Body of pancreas (tissue), 4 donors: ENCODE data around the gene VAV1. TPM values are rescaled to one million over a fixed set of nuclear protein-coding genes. Genes with fewer than 3 reads are reported as not detected.

Source experiments
- ATAC-seq: fragments of 150-250 bp; one replicate; pipeline ENCODE4 v1.9.1; 2016
- DNase-seq, 4 donors: peaks; one replicate each; pipeline ENCODE4 v3.0.0-alpha.2; 2019
- H3K27ac ChIP-seq, 4 donors: fragments of 200-600 bp; sonication (generic); 1 replicate in 3 of 4; 2 replicates in 1 of 4; pipeline versions ENCODE4 v1.5.1 to v1.6.1; 2016 to 2019; ENCODE audit warnings: mild to moderate bottlenecking in 1 of 4, mixed read lengths in 1 of 4, moderate library complexity in 1 of 4
- H3K27me3 ChIP-seq, 2 donors: fragments of 200-600 bp; sonication (generic); one replicate each; pipeline ENCODE4 v1.6.0; 2016; ENCODE audit warnings: mild to moderate bottlenecking in 1 of 2
- H3K36me3 ChIP-seq, 2 donors: fragments of 200-600 bp; sonication (generic); replicated peaks in 1 of 2; 2 replicates each; pipeline ENCODE4 v1.5.1; 2016; ENCODE audit warnings: low read depth in 2 of 2; ENCODE audit not compliant: insufficient read depth in 1 of 2
- H3K4me1 ChIP-seq: fragments of 200-600 bp; sonication (generic); one replicate; pipeline ENCODE4 v1.6.0; 2016
- H3K4me3 ChIP-seq, 2 donors: fragments of 200-600 bp; sonication (generic); 1 replicate in 1 of 2; 2 replicates in 1 of 2; pipeline ENCODE4 v1.5.1; 2016 to 2019
- H3K9me3 ChIP-seq, 3 donors: fragments of 200-600 bp; sonication (generic); 1 replicate in 2 of 3; 2 replicates in 1 of 3; pipeline ENCODE4 v1.5.1; 2016
- POLR2A ChIP-seq, 3 donors: fragments of 450-650 bp; IDR thresholded peaks; one replicate each; pipeline ENCODE4 v1.6.1; 2016; ENCODE audit warnings: antibody characterized with exemption in 3 of 3, mild to moderate bottlenecking in 2 of 3
- WGBS, 2 donors: methylation state at CpG; one replicate each; pipeline ENCODE4 v1.1.5; 2017; 5-methylcytosine and 5-hydroxymethylcytosine counted together
- intact Hi-C: fragments of 100-400 bp; cut with DNase I; formaldehyde crosslinking; loops from one replicate; pipeline ENCODE4 v1.15.1; 2023
- total RNA-seq, 2 donors: library from RNA; depleted of rRNA; stranded (reverse); fragments of >200 nt; gene quantifications; one replicate each; pipeline ENCODE4 v1.1.0, GENCODE V29; 2016
- TF ChIP-seq, protein P1 (sequence below), 7 experiments: fragments of 450-650 bp in 4 of 7; fragments of 200-600 bp in 3 of 7; sonication (generic) in 3 of 7; IDR thresholded peaks; one replicate each; pipeline ENCODE4 v1.5.1; 2016 to 2019; ENCODE audit warnings: antibody characterized with exemption in 7 of 7

The VAV1 gene
- total RNA-seq, 2 donors from 2014 or later: 1.3 to 5.6 TPM

DNA sequence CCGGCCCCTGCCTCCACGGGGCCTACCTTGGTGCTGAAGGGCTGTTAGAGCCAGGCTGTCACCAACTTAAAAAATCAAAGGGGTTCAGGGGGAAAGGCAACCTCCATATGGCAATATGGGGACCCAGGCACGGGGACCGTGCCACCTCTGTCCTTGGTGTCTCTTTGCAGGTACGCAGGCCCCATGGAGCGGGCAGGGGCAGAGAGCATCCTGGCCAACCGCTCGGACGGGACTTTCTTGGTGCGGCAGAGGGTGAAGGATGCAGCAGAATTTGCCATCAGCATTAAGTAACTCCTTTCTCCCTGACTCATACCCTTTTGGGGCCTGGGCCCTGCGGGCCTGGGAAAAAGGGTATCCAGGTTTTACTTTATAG, 75.3 kb downstream of the VAV1 start:
- no peak for DNase-seq
- 86 to 90% methylated on average over 9 to 11 of the region's 11 CpGs for WGBS, 2 donors

DNA sequence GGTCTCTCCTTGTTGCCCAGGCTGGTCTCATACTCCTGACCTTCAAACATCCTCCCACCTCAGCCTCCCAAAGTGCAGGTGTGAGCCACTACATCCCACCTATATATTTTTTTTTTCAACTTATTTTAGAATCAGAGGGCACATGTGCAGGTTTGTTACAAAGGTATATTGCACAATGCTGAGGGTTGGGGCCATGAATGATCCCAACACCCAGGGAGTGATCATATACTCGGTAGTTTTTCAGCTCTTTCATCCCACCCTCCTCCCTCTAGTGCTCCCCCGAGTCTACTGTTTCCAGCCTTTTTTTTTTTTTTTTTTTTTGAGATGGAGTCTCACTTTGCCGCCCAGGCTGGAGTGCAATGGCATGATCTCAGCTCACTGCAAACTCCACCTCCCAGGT, 76.5 kb downstream of the VAV1 start:
- no peaks in the 10 kb centered on the region for H3K4me1 ChIP-seq
- TF ChIP-seq, protein P1, sequence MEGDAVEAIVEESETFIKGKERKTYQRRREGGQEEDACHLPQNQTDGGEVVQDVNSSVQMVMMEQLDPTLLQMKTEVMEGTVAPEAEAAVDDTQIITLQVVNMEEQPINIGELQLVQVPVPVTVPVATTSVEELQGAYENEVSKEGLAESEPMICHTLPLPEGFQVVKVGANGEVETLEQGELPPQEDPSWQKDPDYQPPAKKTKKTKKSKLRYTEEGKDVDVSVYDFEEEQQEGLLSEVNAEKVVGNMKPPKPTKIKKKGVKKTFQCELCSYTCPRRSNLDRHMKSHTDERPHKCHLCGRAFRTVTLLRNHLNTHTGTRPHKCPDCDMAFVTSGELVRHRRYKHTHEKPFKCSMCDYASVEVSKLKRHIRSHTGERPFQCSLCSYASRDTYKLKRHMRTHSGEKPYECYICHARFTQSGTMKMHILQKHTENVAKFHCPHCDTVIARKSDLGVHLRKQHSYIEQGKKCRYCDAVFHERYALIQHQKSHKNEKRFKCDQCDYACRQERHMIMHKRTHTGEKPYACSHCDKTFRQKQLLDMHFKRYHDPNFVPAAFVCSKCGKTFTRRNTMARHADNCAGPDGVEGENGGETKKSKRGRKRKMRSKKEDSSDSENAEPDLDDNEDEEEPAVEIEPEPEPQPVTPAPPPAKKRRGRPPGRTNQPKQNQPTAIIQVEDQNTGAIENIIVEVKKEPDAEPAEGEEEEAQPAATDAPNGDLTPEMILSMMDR (IDR thresholded peaks at IDR 0.05): no peak
- TF ChIP-seq POLR2A (IDR thresholded peaks at IDR 0.05): no peak
- no peaks in the 10 kb centered on the region for H3K9me3 ChIP-seq
- no peak for ATAC-seq
- 49 to 66% methylated on average over 3 of the region's 3 CpGs for WGBS, 2 donors
- intact Hi-C loops: no loop called here
- no peak overlapping the region for H3K27ac ChIP-seq
- no peak for DNase-seq
- H3K36me3 ChIP-seq: no peaks in the 10 kb centered on the region
- H3K4me3 ChIP-seq: no peak overlapping the region
- H3K27me3 ChIP-seq: no peaks in the 10 kb centered on the region

More for the DNA sequence above, 75.3 kb downstream of the VAV1 start:
- TF ChIP-seq, protein P1 (IDR thresholded peaks at IDR 0.05): no peak
- TF ChIP-seq POLR2A (IDR thresholded peaks at IDR 0.05): no peak
- H3K27me3 ChIP-seq: no peaks in the 10 kb centered on the region
- ATAC-seq: no peak
- no peak overlapping the region for H3K27ac ChIP-seq
- H3K4me3 ChIP-seq: no peak overlapping the region
- intact Hi-C loops: no loop called here
- H3K36me3 ChIP-seq: no peaks in the 10 kb centered on the region
- no peaks in the 10 kb centered on the region for H3K4me1 ChIP-seq
- no peaks in the 10 kb centered on the region for H3K9me3 ChIP-seq

DNA sequence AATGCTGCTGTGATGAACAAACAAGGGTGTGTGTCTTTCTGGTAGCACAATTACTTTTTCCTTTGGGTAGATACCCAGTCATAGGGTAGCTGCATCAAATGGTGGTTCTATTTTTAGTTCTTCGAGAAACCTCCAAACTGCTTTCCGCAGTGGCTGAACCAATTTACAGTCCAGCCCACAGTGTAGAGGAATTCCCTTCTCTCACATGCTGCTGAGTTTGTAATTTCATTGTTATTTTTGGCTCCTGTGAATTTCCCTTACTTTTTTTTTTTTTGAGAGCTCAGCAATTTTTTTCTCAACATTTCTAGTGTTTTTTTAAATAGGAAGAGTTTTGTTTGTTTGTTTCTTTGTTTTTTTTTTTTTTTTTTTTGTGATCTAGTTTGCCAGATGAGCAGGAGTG, 77.4 kb downstream of the VAV1 start:
- H3K9me3 ChIP-seq: no peaks in the 10 kb centered on the region
- H3K27ac ChIP-seq: no peak overlapping the region
- H3K4me3 ChIP-seq: no peak overlapping the region
- H3K4me1 ChIP-seq: no peaks in the 10 kb centered on the region
- 77 to 90% methylated on average over 2 of the region's 2 CpGs for WGBS, 2 donors
- no peak for ATAC-seq
- H3K27me3 ChIP-seq: no peaks in the 10 kb centered on the region
- TF ChIP-seq POLR2A (IDR thresholded peaks at IDR 0.05): no peak
- no peaks in the 10 kb centered on the region for H3K36me3 ChIP-seq
- no peak for DNase-seq
- intact Hi-C loops: loop anchor here (10.0 kb wide), 1 partner anchor 325 kb away; no protein-coding TSS in a partner anchor

DNA sequence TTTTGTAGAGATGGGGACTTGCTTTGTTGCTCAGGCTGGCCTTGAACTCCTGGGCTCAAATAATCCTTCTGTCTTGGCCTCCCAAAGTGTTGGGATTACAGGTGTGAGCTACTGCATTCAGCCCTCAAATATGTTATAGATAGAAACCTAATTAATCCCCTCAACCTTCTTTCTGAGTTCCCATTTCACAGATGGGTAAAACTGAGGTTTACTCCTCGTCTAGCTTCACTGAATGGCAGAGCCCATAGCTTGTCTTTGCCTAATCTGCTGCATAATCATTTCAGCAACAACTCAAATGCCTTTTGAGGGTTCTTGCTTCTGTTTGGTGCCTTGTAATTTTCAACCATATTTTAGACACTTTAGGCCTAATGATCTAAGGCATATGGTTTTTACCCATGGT, 78.9 kb downstream of the VAV1 start:
- no peaks in the 10 kb centered on the region for H3K9me3 ChIP-seq
- H3K36me3 ChIP-seq: no peaks in the 10 kb centered on the region
- H3K27me3 ChIP-seq: no peaks in the 10 kb centered on the region
- 39 to 53% methylated on average over 1 of the region's 1 CpG for WGBS, 2 donors
- intact Hi-C loops: loop anchor here (10.0 kb wide), 1 partner anchor 327 kb away; no protein-coding TSS in a partner anchor
- H3K27ac ChIP-seq: no peak overlapping the region
- H3K4me3 ChIP-seq: no peak overlapping the region
- no peak for TF ChIP-seq POLR2A (IDR thresholded peaks at IDR 0.05)
- TF ChIP-seq, protein P1 (IDR thresholded peaks at IDR 0.05): no peak
- H3K4me1 ChIP-seq: no peaks in the 10 kb centered on the region
- ATAC-seq (no peak), DNase-seq (no peak)

DNA sequence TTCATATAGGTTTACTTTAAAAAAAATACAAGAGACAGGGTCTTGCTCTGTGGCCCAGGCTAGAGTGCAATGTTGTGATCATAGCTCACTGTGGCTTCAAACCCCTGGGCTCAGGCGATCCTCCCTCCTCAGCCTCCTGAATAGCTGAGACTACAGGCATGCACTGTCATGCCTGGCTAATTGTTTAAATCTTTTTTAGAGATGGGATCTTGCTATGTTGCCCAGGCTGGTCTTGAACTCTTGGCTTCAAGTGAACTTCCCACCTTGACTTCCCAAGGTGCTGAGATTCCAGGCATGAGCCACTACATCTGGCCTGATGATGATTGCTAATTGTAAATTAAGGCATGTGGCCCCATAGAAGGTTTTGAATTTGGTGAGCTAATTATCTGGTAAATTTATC, 79.5 kb downstream of the VAV1 start:
- TF ChIP-seq POLR2A (IDR thresholded peaks at IDR 0.05): no peak
- TF ChIP-seq, protein P1 (IDR thresholded peaks at IDR 0.05): no peak
- Histone ChIP-seq H3K9me3 (no peaks in the 10 kb centered on the region), H3K27ac (no peak overlapping the region), H3K4me1 (no peaks in the 10 kb centered on the region), H3K36me3 (no peaks in the 10 kb centered on the region), H3K27me3 (no peaks in the 10 kb centered on the region), H3K4me3 (no peak overlapping the region)
- ATAC-seq (no peak), DNase-seq (no peak)
- intact Hi-C loops: loop anchor here (10.0 kb wide), 1 partner anchor 327 kb away; no protein-coding TSS in a partner anchor
- 78 to 88% methylated on average over 1 of the region's 1 CpG for WGBS, 2 donors
